C4-2B (cell line): ENCODE results near the gene NCKAP5.
"Not testable (repeated sequence)": the region's sequence is repeated elsewhere in the genome, so short reads cannot be mapped to it uniquely, and the experiment has no call there.

Experiments used
- H3K27ac ChIP-seq: fragments of 450-650 bp; 2 replicates; pipeline ENCODE4 v1.5.1; 2017
- CTCF ChIP-seq: fragments of 450-650 bp; conservative IDR thresholded peaks from 2 replicates; pipeline ENCODE4 v1.5.1; 2017; ENCODE audit warnings: mild to moderate bottlenecking
- ZFX ChIP-seq: fragments of 450-650 bp; IDR thresholded peaks from 2 replicates; pipeline ENCODE4 v1.6.1; 2017

The NCKAP5 gene

GRCh38 chr2:133476931-133477615 lies 91.2 kb downstream of the NCKAP5 start:
- H3K27ac ChIP-seq: no peak overlapping the region
- TF ChIP-seq CTCF (no peak), ZFX (no peak)

GRCh38 chr2:133476286-133476685 lies 92.0 kb downstream of the NCKAP5 start:
- TF ChIP-seq ZFX (no peak), CTCF (no peak)
- no peak overlapping the region for H3K27ac ChIP-seq

- TF ChIP-seq ZFX: no peak
- no peak for TF ChIP-seq CTCF
- no peak overlapping the region for H3K27ac ChIP-seq
Measured at GRCh38 chr2:133475610-133476009, 92.7 kb downstream of the NCKAP5 start.

- H3K27ac ChIP-seq: not testable (repeated sequence)
Measured at GRCh38 chr2:133470446-133470845, 97.8 kb downstream of the NCKAP5 start.

- no peak overlapping the region for H3K27ac ChIP-seq
- TF ChIP-seq CTCF: no peak
- TF ChIP-seq ZFX: no peak
Measured at GRCh38 chr2:133462811-133463210, 105.5 kb downstream of the NCKAP5 start.

GRCh38 chr2:133461484-133461883 lies 106.8 kb downstream of the NCKAP5 start:
- no peak overlapping the region for H3K27ac ChIP-seq
- TF ChIP-seq ZFX: no peak
- TF ChIP-seq CTCF: no peak

- no peak overlapping the region for H3K27ac ChIP-seq
- TF ChIP-seq ZFX: no peak
- TF ChIP-seq CTCF: no peak
Measured at GRCh38 chr2:133459590-133459989, 108.7 kb downstream of the NCKAP5 start.

GRCh38 chr2:133458280-133458679 lies 110.0 kb downstream of the NCKAP5 start:
- TF ChIP-seq ZFX: no peak
- no peak for TF ChIP-seq CTCF
- H3K27ac ChIP-seq: no peak overlapping the region
